T-helper 1 cell treated with Interleukin-12 subunit alpha and Interleukin-12 subunit beta and Interleukin-4 antibody, amounts not matched to agents 30 μg/mL and 1 μg/mL, for 36 hours (primary cell): Measurements from ENCODE around the gene HOXC11.

Experiments used
- H3K27ac Mint-ChIP-seq: one replicate; pipeline ENCODE4 v1.8.0; 2021; ENCODE audit warnings: mild to moderate bottlenecking, mixed read lengths
- H3K27me3 Mint-ChIP-seq: one replicate; pipeline ENCODE4 v1.8.0; 2021; ENCODE audit warnings: low read depth, mixed read lengths
- H3K36me3 Mint-ChIP-seq: one replicate; pipeline ENCODE4 v1.8.0; 2021; ENCODE audit warnings: low read depth, mixed read lengths
- H3K4me1 Mint-ChIP-seq: one replicate; pipeline ENCODE4 v1.8.0; 2021; ENCODE audit warnings: low read depth, mixed read lengths
- H3K4me3 Mint-ChIP-seq: one replicate; pipeline ENCODE4 v1.8.0; 2021; ENCODE audit warnings: mild to moderate bottlenecking, moderate library complexity, mixed read lengths
- H3K9me3 Mint-ChIP-seq: one replicate; pipeline ENCODE4 v1.8.0; 2021; ENCODE audit warnings: mixed read lengths

HOXC11 gene

GRCh38 chr12:54015018-54015931, 42.3 kb downstream of the HOXC11 start:
- H3K27ac Mint-ChIP-seq: no peak overlapping the region
- H3K4me1 Mint-ChIP-seq: peaks cover 18% of the 10 kb centered on the region
- H3K4me3 Mint-ChIP-seq: no peak overlapping the region

GRCh38 chr12:54016051-54016450, 43.1 kb downstream of the HOXC11 start:
- Mint-ChIP-seq H3K27ac (no peak overlapping the region), H3K9me3 (no peaks in the 10 kb centered on the region), H3K36me3 (no peaks in the 10 kb centered on the region), H3K27me3 (peaks cover 84% of the 10 kb centered on the region), H3K4me1 (peaks cover 17% of the 10 kb centered on the region), H3K4me3 (no peak overlapping the region)

More at GRCh38 chr12:54015018-54015931, 42.3 kb downstream of the HOXC11 start:
- Mint-ChIP-seq H3K36me3 (no peaks in the 10 kb centered on the region), H3K9me3 (no peaks in the 10 kb centered on the region), H3K27me3 (peaks cover 86% of the 10 kb centered on the region)

GRCh38 chr12:54016478-54016964, 43.6 kb downstream of the HOXC11 start:
- Mint-ChIP-seq H3K4me1 (peaks cover 16% of the 10 kb centered on the region), H3K27ac (no peak overlapping the region), H3K27me3 (peaks cover 84% of the 10 kb centered on the region), H3K36me3 (no peaks in the 10 kb centered on the region), H3K9me3 (no peaks in the 10 kb centered on the region), H3K4me3 (no peak overlapping the region)

- H3K4me3 Mint-ChIP-seq: peak overlapping the region; percentile 83
- H3K27ac Mint-ChIP-seq: peak overlapping the region; percentile 52
- no peaks in the 10 kb centered on the region for H3K9me3 Mint-ChIP-seq
- H3K27me3 Mint-ChIP-seq: peaks cover 84% of the 10 kb centered on the region
- H3K36me3 Mint-ChIP-seq: no peaks in the 10 kb centered on the region
- H3K4me1 Mint-ChIP-seq: peaks cover 18% of the 10 kb centered on the region
These were observed 44.3 kb downstream of the HOXC11 start for GRCh38 chr12:54017027-54017788.

- Mint-ChIP-seq H3K27ac (peak overlapping the region; percentile 52), H3K27me3 (peaks cover 84% of the 10 kb centered on the region), H3K36me3 (no peaks in the 10 kb centered on the region), H3K9me3 (no peaks in the 10 kb centered on the region), H3K4me3 (peak overlapping the region; percentile 83), H3K4me1 (peaks cover 18% of the 10 kb centered on the region)
These were observed 45.0 kb downstream of the HOXC11 start for GRCh38 chr12:54017878-54018467.

- no peaks in the 10 kb centered on the region for H3K9me3 Mint-ChIP-seq
- H3K4me1 Mint-ChIP-seq: peaks cover 18% of the 10 kb centered on the region
- no peak overlapping the region for H3K27ac Mint-ChIP-seq
- H3K36me3 Mint-ChIP-seq: no peaks in the 10 kb centered on the region
- H3K4me3 Mint-ChIP-seq: peak overlapping the region; percentile 83
- peaks cover 84% of the 10 kb centered on the region for H3K27me3 Mint-ChIP-seq
These were observed 45.6 kb downstream of the HOXC11 start for GRCh38 chr12:54018468-54018984.

GRCh38 chr12:54019091-54019811, 46.3 kb downstream of the HOXC11 start:
- H3K9me3 Mint-ChIP-seq: no peaks in the 10 kb centered on the region
- no peak overlapping the region for H3K27ac Mint-ChIP-seq
- H3K4me3 Mint-ChIP-seq: no peak overlapping the region
- H3K27me3 Mint-ChIP-seq: peaks cover 84% of the 10 kb centered on the region
- H3K4me1 Mint-ChIP-seq: peaks cover 18% of the 10 kb centered on the region
- H3K36me3 Mint-ChIP-seq: no peaks in the 10 kb centered on the region

GRCh38 chr12:54019924-54020590, 47.1 kb downstream of the HOXC11 start:
- H3K4me3 Mint-ChIP-seq: no peak overlapping the region
- no peak overlapping the region for H3K27ac Mint-ChIP-seq

GRCh38 chr12:54020591-54021405, 47.9 kb downstream of the HOXC11 start:
- no peak overlapping the region for H3K4me3 Mint-ChIP-seq
- peaks cover 84% of the 10 kb centered on the region for H3K27me3 Mint-ChIP-seq
- H3K4me1 Mint-ChIP-seq: peaks cover 15% of the 10 kb centered on the region
- H3K9me3 Mint-ChIP-seq: no peaks in the 10 kb centered on the region
- no peaks in the 10 kb centered on the region for H3K36me3 Mint-ChIP-seq
- no peak overlapping the region for H3K27ac Mint-ChIP-seq

More at GRCh38 chr12:54019924-54020590, 47.1 kb downstream of the HOXC11 start:
- H3K27me3 Mint-ChIP-seq: peaks cover 84% of the 10 kb centered on the region
- H3K9me3 Mint-ChIP-seq: no peaks in the 10 kb centered on the region
- H3K4me1 Mint-ChIP-seq: peaks cover 13% of the 10 kb centered on the region
- H3K36me3 Mint-ChIP-seq: no peaks in the 10 kb centered on the region

- Mint-ChIP-seq H3K4me3 (peak overlapping the region; percentile 25), H3K9me3 (no peaks in the 10 kb centered on the region), H3K27me3 (peaks cover 84% of the 10 kb centered on the region), H3K27ac (no peak overlapping the region), H3K4me1 (peaks cover 19% of the 10 kb centered on the region), H3K36me3 (no peaks in the 10 kb centered on the region)
These were observed 48.6 kb downstream of the HOXC11 start for GRCh38 chr12:54021432-54022013.

GRCh38 chr12:54022960-54023884, 50.3 kb downstream of the HOXC11 start:
- Mint-ChIP-seq H3K9me3 (no peaks in the 10 kb centered on the region), H3K27me3 (peaks cover 88% of the 10 kb centered on the region), H3K4me3 (no peak overlapping the region), H3K4me1 (peaks cover 21% of the 10 kb centered on the region), H3K36me3 (no peaks in the 10 kb centered on the region), H3K27ac (no peak overlapping the region)

GRCh38 chr12:54024127-54024526, 51.2 kb downstream of the HOXC11 start:
- no peak overlapping the region for H3K4me3 Mint-ChIP-seq
- no peaks in the 10 kb centered on the region for H3K36me3 Mint-ChIP-seq
- peaks cover 95% of the 10 kb centered on the region for H3K27me3 Mint-ChIP-seq
- peaks cover 24% of the 10 kb centered on the region for H3K4me1 Mint-ChIP-seq
- no peaks in the 10 kb centered on the region for H3K9me3 Mint-ChIP-seq
- no peak overlapping the region for H3K27ac Mint-ChIP-seq
